Stimulated activated CD4-positive, alpha-beta T cell treated with anti-CD3 and anti-CD28 coated beads, Interleukin-15, amount 100 ng/mL, for 48 hours (primary cell): ENCODE measurements around the gene GAB2.
"Not testable (repeated sequence)": the region's sequence is repeated elsewhere in the genome, so short reads cannot be mapped to it uniquely, and the experiment has no call there.

Experiments
- DNase-seq, 2 donors: peaks; one replicate each; pipeline ENCODE4 v3.0.0-alpha.2; 2020; ENCODE audit warnings: low read depth in 2 of 2

GAB2 gene

DNA sequence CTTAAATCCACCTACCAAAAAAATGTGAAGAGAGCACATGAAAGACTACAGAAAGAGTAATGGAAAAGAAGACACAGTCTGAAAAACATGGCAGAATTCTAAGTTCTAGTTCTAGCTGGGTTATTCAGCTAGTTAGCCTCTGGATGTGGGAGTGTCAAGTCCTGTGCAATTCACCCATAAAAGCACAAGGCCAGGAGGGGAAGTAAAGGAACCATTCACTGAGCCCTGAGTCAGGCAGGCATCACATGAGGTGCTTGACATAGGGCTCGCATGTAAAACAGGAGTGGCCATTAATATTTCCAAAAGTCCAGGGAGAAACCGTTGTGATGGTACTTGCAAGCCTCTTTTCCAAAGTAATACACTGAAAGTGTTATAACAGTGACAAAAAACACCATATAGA lies 103.7 kb downstream of the GAB2 start:
- no peak for DNase-seq

DNA sequence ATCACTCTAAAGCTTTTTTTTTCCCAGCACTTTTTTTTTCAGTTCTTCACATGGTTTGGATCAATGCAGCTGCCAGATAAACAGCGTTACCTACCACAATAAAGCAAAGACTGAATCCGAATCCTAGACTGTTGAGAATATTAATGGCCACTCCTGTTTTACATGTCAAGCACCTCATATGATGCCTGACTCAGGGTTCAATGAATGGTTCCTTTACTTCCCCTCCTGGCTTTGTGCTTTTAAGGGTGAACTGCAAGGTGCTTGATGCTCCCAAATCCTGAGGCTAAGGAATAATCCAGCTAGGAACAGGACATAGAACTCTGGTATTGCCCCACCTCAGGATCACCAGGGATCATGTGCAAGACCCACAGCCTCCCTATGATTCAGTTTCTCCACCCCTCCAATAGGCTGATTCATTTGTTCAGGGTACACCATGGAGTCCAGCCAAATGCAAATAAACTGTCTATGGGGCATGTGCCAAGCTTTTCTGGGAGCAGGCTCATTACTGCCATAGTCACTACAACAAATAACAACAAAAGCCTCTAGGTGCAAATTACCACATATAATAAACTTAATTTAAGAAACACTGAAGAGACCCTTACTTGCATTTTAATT lies 104.3 kb downstream of the GAB2 start:
- no peak for DNase-seq

DNA sequence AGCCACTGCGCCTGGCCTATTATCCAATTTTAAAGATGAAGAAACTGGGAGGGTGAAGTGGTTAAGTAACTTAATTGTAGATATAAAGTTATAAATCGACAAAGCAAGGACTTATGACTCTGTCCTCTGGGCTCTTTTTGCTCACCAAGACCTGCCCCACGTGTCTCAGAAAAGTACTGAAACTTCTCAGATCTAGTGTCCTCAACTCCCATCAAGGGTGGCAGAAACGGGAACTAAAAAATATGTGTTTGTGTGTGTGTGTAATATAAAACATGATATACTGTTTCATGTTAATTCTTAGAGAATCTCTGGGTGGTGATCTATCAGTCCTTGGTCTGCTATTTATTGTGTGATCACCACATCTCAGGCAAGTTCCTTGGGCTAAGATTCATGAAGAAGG lies 104.9 kb downstream of the GAB2 start:
- DNase-seq: no peak

DNA sequence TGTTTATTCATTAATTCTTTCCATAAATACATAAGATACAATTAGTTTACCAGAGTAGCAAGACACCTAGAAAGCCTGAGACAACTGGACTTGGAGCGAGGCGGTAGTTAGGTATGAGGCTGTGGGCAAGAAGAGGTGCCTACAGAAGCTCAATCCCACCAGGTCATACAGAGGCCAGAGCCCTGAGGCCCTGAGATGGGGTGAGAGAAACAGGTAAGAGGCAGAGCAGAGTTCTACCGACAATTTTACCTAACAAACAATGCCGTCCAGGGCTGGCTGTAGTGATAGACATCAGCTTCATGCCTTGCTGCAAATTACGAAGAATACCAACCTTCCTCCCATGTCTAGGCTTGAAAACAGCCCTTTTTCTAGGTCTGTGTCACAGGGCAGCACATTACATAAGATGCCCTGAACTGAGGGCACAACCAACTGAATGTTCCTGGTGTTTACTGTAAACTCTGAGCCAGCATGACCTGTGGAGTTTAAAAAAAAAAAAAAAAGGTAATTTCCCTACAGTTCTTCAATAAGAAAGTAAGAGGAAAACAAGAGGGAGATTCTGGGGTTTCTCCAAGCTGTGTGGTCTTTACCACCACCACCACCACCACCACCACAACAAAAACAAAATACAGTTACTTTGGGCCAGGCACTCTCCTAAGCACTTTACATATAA lies 105.8 kb downstream of the GAB2 start:
- DNase-seq: no peak

DNA sequence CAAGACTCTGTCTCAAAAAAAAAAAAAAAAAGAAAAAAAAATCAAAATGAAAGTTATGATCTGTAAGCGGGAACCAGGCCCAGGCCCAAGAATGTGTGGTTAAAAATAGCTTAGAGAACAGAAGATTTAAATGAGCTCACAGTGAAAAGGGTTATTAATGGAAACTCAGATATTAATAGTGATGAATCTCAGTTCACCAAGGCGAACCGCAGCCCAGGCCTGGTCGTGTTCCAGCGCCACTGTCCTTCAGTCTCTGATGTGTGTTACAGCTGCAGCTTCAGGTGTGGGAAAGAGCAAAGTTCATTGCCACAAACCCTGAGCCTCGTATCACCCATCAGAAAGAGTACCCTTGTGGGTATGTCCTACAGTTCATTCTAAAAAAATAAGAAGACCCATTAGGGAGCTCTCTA lies 107.1 kb downstream of the GAB2 start:
- DNase-seq: no peak

DNA sequence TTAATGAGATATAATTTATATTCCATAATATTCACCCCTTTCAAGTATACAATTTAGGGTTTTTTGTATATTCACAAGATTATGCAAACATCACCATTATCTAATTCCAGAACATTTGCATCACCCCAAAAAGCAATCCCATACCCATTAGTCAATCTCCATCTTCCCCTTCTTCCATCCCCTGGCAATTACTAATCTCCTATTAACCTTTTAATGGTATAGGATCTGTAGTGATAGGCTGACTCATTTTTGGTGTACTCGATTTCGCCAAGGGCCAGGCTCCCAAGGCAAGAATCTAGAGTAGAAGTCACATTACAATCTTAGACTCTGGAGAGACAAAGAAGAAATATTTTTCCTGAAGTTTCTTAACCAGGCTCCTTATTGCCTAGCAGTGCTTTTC lies 113.4 kb downstream of the GAB2 start:
- no peak for DNase-seq

DNA sequence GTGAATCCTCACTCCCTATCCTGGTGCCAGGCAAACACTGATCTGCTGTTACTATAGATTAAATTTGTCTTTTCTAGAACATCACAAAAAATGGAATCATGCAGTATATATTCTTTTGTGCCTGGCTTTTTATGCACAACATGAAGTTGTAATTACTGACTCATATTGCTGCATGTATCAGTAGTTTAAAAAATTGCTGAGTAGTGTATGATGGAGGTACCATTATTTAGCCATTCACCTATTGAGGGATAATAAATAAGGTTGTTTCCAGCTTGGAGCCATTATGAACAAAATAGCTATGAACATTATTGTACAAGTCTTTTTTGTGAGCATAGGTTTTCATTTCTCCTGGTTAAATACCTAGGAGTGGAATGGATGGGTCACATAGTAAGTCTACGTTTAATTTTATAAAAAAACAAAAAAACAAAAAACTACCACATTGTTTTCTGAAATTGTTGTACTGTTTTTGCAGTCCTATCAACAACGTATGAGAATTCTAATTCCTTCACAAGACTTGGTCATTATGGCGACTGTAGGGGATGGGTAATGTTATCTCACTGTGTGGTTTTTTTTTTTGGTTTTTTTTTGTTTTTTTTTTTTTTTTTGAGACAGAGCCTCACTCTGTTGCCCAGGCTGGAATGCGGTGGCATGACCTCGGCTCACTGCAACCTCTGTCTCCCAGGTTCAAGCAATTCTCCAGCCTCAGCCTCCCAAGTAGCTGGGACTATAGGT lies 117.3 kb downstream of the GAB2 start:
- DNase-seq: no peak

DNA sequence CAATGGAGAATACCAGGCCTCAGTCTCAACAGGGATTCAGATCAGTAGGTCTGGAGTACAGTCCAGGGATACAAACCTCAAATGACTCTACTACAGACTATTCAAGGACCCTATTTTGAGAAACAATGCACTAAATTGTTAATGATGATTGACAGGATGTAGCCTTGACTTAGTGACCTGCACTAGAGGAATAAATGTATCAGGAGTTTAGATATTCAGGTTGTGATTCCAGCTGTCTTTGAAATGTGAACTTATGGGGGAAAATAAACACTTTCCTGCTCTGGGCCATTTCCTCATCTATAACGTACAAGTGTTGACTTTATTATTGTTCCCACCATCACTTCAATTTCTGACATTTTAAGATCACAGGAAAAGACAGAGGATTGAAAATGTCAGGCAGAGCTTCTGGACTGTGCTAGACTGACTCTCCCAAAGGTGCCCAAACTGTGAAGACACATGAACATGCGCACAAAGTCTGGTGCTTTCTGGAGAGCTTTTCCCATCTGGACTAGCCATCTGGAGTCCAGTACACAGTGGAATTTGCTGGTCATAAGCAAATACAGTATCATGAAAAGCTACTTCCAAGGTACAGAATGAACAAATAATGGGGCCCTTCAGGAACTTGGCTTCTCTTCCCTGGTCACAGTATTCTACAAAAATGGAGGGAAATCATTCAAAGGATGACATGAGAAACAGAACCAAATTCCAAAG lies 118.5 kb downstream of the GAB2 start:
- DNase-seq: no peak

DNA sequence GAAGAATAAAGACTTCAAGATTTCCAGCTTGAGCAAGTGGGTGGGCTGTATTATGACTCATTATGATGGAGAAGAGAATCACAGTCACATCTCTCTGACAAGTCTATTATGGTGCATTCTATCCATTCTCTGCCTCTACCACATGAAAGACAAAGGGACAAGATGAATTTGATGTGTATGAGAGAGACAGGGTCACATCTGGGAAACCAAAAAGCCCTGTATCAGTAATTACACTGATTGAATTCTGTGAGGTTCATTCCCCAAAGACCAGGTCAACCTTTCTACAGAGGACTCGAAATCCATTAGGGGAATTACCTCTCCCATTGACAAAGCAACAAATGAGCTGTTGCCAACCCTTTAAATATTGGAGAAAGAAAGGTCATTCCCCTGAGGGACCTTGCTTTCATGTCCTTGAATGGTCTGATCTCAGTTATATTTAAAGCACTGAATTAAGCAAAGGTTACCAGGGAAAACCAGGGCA lies 119.3 kb downstream of the GAB2 start:
- no peak for DNase-seq

DNA sequence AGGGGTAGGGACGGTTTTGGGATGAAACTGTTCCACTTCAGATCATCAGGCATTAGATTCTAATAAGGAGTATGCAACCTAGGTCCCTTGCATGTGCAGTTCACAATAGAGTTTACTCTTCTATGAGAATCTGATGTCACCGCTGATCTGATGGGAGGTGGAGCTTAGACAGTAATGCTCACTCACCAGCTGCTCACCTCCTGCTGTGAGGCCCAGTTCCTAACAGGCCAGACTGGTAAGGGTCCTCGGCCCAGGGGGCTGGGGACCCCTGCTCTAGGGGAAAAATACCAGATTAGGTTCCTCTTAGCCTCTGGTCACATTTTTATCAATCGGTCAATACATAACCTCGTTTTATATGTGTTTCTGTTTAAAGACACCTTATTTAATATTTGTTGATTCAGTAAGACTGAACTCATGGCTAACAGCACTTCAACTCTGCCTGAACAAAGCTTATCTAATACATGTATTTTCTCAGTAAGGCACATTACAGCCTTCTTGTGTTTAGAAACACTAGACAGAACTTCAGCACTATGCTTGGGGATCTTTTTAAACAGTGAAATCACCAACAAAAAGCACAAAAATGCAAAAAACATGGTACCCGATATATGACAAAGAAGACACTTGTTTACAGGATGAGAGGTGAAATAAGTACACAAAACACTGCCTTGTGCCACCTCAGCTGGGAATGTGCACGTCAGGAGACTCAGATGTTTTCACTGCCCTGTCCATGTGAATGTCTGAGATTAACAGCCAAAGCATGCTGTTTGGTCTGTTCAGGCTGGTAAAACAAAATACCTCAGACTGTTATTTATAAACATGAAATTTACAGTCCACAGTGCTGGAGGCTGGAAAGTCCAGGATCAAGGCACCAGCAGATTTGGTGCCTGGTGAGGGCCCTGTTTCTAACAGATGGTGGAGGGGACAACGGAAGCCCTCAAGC lies 121.4 kb downstream of the GAB2 start:
- no peak for DNase-seq

DNA sequence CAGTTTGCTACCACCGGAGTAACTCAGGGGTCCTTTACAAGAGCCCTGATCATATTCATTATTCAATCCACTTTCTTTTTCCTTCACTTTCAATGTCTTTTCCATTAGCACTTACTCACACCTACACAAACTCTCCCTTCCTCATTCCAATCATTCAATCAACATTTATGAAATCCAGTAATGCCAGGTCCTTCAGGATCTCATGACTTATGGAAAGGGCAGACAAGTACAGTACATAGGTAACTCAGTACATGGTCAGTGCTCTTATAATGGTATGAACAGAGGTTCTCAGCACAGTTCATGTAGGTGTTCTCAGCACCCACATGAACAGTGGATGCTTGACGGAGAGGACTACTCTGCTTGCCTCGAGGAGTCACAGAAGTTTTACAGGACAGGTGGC lies 122.3 kb downstream of the GAB2 start:
- DNase-seq: no peak

DNA sequence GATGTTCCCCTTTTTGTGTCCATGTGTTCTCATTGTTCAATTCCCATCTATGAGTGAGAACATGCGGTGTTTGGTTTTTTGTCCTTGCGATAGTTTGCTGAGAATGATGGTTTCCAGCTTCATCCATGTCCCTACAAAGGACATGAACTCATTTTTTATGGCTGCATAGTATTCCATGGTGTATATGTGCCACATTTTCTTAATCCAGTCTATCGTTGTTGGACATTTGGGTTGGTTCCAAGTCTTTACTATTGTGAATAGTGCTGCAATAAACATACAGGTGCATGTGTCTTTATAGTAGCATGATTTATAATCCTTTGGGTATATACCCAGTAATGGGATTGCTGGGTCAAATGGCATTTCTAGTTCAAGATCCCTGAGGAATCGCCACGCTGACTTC lies 123.5 kb downstream of the GAB2 start:
- not testable (repeated sequence) for DNase-seq

DNA sequence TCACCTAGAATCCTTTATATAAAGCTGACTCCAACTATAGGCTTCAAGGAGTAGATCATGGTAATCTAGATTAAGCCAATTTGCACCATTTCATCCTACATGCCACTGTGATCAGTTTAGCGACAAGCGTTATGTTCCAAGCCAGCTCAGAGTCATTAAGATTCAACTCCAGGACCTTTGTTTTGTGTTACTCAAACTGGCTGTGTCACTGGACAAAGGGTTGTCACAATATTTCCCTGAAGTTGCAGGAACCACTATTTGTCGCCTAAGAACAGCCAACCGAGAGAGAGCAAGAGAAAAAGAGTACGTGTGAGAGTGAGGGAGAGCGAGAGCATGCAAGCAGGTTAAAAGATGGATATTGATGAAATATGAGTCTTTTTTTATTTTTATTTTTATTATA lies 124.1 kb downstream of the GAB2 start:
- no peak for DNase-seq

DNA sequence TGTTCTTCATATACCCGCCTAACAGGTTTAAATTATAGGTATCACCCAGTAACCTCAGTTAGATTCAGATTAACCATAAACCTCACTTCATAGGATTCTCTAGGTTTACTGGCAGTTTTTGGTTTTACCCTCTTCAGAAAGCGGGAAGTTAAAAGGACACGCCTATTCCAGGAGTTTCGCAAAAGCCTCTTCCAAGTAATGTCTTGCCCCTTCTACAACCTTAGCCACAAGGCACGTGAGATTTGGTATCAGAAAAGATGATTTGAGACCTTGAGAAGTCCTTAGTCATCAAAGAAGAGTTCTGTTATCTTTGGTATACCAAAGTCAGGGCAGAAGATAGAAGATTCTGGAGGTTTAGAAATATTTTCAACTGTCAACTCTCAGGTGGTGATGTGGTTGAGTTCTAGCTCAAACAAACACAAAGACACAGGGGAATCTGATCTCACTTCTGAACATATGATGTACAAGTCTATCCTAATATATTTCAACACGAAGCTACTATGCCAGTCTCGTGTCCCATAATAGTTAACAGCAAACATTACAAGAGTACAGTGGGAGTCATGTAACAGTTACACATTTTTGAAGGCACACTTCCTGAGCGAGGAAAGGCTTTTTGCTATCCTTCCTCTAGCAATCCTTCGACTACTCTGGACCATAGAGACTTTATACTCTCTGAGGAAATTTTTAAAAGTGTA lies 125.4 kb downstream of the GAB2 start:
- DNase-seq: no peak

DNA sequence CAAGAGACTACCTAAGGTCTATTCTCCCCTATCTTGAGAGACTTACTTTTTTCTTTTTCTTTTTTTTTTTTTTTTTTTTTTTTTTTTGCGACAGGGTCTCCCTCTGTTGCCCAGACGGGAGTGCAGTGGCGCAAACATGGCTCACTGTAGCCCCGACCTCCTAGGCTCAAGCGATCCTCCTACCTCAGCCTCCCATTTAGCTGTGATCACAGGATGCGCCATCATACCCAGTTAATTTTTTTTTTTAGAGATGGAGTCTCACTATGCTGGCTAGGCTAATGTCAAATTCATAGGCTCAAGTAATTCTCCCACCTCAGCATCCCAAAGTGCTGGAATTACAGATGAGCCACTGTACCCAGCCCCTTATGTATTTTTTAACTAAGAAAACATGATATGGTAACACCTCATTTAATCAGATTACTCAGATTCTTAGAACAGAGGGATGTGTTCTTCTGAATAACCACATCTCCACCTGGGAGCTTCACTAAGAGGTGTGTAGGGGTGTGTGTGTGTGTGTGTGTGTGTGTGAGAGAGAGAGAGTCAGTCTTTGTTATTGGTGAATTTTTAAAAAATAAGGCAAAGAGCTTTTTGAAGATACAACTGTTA lies 126.0 kb downstream of the GAB2 start:
- no peak for DNase-seq

DNA sequence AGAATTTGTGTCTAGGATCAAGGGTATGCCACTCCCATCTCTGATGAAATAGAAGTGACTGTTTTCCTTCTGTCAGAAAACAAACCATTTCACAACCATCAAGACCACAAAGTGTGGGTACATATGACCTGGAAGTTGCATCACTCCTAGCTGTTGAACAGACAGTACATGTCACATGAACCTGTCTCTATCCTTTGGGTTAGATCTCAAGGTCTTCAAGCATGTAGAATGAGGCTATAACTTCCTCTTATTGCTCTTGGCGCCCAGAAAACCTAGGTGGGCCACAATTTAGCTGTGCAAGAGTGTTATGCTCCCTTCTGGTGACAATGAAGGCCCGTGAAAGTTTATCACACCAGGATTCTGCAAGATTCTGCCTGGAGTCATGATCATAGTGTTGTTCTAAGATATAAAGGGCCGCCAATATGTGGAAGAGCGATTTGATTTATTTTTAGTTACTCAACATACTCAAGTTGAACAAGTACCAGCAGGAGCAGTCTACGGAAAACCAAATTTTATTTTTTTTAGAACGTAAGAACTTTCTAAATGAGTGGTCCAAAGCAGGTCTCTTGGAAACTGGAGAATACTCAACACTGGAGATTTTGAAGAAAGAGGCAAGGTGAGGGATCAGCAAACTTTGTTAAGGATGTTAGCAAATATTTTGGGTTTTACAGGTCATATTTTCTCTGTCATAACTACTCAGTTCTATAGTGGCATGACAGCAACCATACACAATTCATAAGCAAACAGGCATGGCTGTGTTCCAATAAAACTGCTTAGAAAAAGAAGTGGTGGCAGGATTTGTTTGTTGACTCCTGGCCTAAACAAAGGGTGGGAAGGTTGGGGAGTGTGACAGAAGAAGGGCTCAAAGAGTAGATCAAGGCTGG lies 127.1 kb downstream of the GAB2 start:
- DNase-seq: no peak

DNA sequence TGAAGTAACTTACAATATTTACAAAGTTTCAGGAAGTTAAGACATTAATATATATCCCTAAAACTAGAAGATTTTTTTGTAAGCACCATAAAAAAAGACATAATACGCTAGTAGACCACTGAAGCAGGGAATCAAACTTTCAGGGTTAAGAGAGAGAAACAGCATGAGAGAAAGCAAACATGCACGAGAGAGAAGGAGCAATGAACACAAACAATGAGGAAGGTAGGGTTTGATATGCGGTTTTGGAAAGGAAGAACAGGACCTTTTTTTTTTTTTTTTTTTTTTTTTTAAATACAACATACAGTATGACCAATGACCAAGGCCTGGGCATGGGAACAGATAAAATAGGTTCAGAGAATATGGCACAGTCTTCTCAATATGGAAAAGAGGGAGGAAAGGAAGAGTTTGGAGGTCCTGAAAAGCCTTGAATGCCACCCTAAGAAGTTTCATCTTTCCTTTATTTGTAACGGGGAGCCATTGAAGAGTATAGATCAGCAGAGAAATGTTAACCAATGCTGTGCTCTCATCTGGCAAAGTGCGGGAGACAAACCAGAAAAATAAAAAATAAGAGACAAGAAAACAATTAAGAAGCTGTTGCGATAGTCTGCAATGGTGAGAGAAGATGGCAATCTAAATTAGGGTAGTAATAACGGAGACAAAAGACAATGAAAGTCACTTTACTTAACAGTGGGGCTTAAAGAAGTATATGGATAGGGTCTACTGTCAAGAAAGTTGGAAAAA lies 127.9 kb downstream of the GAB2 start:
- no peak for DNase-seq

DNA sequence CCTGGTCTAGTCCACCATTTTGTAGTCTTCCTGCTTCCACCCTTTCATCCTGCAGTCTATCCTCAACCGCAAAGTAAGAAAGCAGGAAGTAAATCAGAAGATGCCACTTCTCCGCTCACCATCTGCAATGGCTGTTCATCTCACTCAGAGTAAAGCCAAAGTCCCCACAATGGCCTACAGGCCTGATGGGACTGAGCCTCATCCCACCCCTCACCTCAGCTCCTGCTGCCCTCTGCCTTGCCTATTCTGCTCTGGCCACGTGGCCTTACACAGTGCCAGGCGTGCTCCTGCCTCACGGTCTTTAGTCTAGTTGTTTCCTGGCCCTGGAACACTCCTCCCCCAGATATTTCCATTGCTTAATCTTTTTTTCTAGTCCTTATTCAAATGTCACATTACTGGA lies 133.4 kb downstream of the GAB2 start:
- no peak for DNase-seq

DNA sequence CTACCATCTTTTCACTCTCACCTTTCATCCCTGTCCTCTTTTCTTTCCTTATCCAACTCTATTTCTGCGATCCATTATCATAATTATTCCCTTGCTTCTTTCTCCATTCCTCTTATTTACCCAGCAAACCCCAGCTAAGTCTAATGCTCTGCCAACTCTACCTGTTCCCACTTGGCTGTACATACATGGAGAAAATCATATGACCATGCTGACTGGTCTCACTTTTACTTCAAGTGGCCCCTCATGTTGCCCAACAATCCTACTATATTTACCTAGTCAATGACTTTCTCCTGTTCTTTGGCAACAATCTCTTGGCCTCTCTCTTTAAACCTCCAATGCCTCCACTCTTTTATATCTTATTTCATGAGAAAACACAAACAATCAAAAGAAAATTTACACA lies 134.8 kb downstream of the GAB2 start:
- no peak for DNase-seq
